ENCODE data around the gene CCNA2.

CCNA2 gene

GRCh38 chr4:121800961-121801714, 22.5 kb downstream of the CCNA2 start, which contains the start of gene EXOSC9:
EXOSC9 (plus strand) TSS chr4:121801323; CDS start chr4:121801425, 102 bp downstream.
- DNase-seq: peak; percentile 73

- no peak for DNase-seq
Measured at GRCh38 chr4:121800638-121800960, 23.1 kb downstream of the CCNA2 start.

GRCh38 chr4:121799867-121800501, 23.7 kb downstream of the CCNA2 start:
- DNase-seq: no peak

GRCh38 chr4:121799208-121799823, 24.4 kb downstream of the CCNA2 start:
- no peak for DNase-seq

GRCh38 chr4:121796283-121796682, 27.4 kb downstream of the CCNA2 start:
- no peak for DNase-seq

GRCh38 chr4:121794505-121795188, 29.0 kb downstream of the CCNA2 start:
- no peak for DNase-seq

GRCh38 chr4:121792966-121793365, 30.7 kb downstream of the CCNA2 start:
- no peak for DNase-seq

GRCh38 chr4:121791481-121791880, 32.2 kb downstream of the CCNA2 start:
- DNase-seq: no peak

GRCh38 chr4:121790976-121791375, 32.7 kb downstream of the CCNA2 start:
- no peak for DNase-seq

GRCh38 chr4:121789960-121790829, 33.5 kb downstream of the CCNA2 start:
- no peak for DNase-seq

- no peak for DNase-seq
Measured at GRCh38 chr4:121789455-121789854, 34.2 kb downstream of the CCNA2 start.

GRCh38 chr4:121788896-121789295, 34.8 kb downstream of the CCNA2 start:
- DNase-seq: no peak

GRCh38 chr4:121786221-121786620, 37.5 kb downstream of the CCNA2 start:
- no peak for DNase-seq

- DNase-seq: no peak
Measured at GRCh38 chr4:121785479-121785878, 38.2 kb downstream of the CCNA2 start.

GRCh38 chr4:121784975-121785374, 38.7 kb downstream of the CCNA2 start:
- DNase-seq: no peak

- DNase-seq: no peak
Measured at GRCh38 chr4:121784401-121784800, 39.3 kb downstream of the CCNA2 start.

GRCh38 chr4:121783210-121783609, 40.5 kb downstream of the CCNA2 start:
- DNase-seq: no peak

GRCh38 chr4:121778991-121779628, 44.6 kb downstream of the CCNA2 start:
- no peak for DNase-seq

GRCh38 chr4:121777625-121778024, 46.1 kb downstream of the CCNA2 start:
- DNase-seq: no peak

GRCh38 chr4:121776610-121777401, 46.9 kb downstream of the CCNA2 start:
- no peak for DNase-seq

- no peak for DNase-seq
Measured at GRCh38 chr4:121773883-121774282, 49.8 kb downstream of the CCNA2 start.
